HEK293 (cell line): ENCODE results near the gene NSD1.

Experiments
- CTCF ChIA-PET: fragments of 350-600 bp; formaldehyde crosslinking; extraction: SDS; loops from one replicate; lab custom pipeline; 2021; ENCODE audit warnings: antibody characterized with exemption; lab: Yijun Ruan, JAX
- POLR2A ChIA-PET: fragments of 300-600 bp; formaldehyde crosslinking; extraction: SDS; loops from one replicate; lab custom pipeline; 2020; ENCODE audit warnings: antibody characterized with exemption, inconsistent platforms; lab: Yijun Ruan, JAX
- H3K27ac ChIP-seq: fragments of 200-500 bp; sonication (Bioruptor generic); 2 replicates; pipeline ENCODE4 v1.5.1; 2014; ENCODE audit warnings: low read depth, low read length, control low read depth, inconsistent platforms; ENCODE audit errors: extremely low read depth
- H3K36me3 ChIP-seq, 2 experiments: fragments of 200-500 bp in 1 of 2; sonication (Bioruptor generic) in 1 of 2; 1 replicate in 1 of 2; 2 replicates in 1 of 2; pipeline ENCODE4 v1.5.1; 2014 to 2017; ENCODE audit warnings: inconsistent platforms in 2 of 2, low read length in 2 of 2; ENCODE audit not compliant: control insufficient read depth in 2 of 2, insufficient read depth in 1 of 2
- H3K4me1 ChIP-seq: fragments of 200-500 bp; sonication (Bioruptor generic); 2 replicates; pipeline ENCODE4 v1.5.1; 2014; ENCODE audit warnings: mild to moderate bottlenecking, low read length, inconsistent platforms; ENCODE audit not compliant: control insufficient read depth, insufficient read depth
- H3K4me3 ChIP-seq: 2 replicates; pipeline ENCODE4 v1.5.1; 2011; ENCODE audit warnings: low read depth, mild to moderate bottlenecking, control low read depth, low read length, moderate library complexity
- H3K9me3 ChIP-seq: fragments of 200-500 bp; sonication (Bioruptor generic); 2 replicates; pipeline ENCODE4 v1.5.1; 2014; ENCODE audit warnings: low read depth, low read length, inconsistent platforms; ENCODE audit not compliant: control insufficient read depth, insufficient read depth
- BCL11B ChIP-seq: fragments of 450-650 bp; formaldehyde crosslinking; IDR thresholded peaks from 2 replicates; pipeline ENCODE4 v1.5.1; 2016; ENCODE audit warnings: low read depth, missing biosample characterization, missing genetic modification characterization
- KLF9 ChIP-seq: fragments of 450-650 bp; formaldehyde crosslinking; IDR thresholded peaks from 2 replicates; pipeline ENCODE4 v1.5.1; 2016; ENCODE audit warnings: missing biosample characterization, missing genetic modification characterization, low read depth
- SCRT2 ChIP-seq: fragments of 450-650 bp; formaldehyde crosslinking; IDR thresholded peaks from 2 replicates; pipeline ENCODE4 v1.5.1; 2016; ENCODE audit warnings: missing biosample characterization, missing genetic modification characterization
- TCF7L2 ChIP-seq: IDR thresholded peaks from 2 replicates; pipeline ENCODE4 v1.6.1; 2011; ENCODE audit warnings: low read depth, mild to moderate bottlenecking, inconsistent platforms, low read length, moderate library complexity, borderline replicate concordance
- TRIM28 ChIP-seq: IDR thresholded peaks from 2 replicates; pipeline ENCODE4 v1.6.1; 2011; ENCODE audit warnings: low read length, control low read depth, borderline replicate concordance
- ZBTB7A ChIP-seq: fragments of 450-650 bp; formaldehyde crosslinking; IDR thresholded peaks from 2 replicates; pipeline ENCODE4 v1.5.1; 2016; ENCODE audit warnings: low read depth, missing biosample characterization, missing genetic modification characterization
- ZNF10 ChIP-seq: fragments of 450-650 bp; formaldehyde crosslinking; IDR thresholded peaks from 2 replicates; pipeline ENCODE4 v1.5.1; 2017; ENCODE audit warnings: missing biosample characterization, missing genetic modification characterization
- ZNF341 ChIP-seq: fragments of 450-650 bp; formaldehyde crosslinking; IDR thresholded peaks from 2 replicates; pipeline ENCODE4; 2016; ENCODE audit warnings: low read depth, missing biosample characterization, missing genetic modification characterization
- ZNF404 ChIP-seq: fragments of 450-650 bp; formaldehyde crosslinking; IDR thresholded peaks from 2 replicates; pipeline ENCODE4 v1.5.1; 2017; ENCODE audit warnings: missing biosample characterization, missing genetic modification characterization
- ZNF473 ChIP-seq: fragments of 450-650 bp; formaldehyde crosslinking; IDR thresholded peaks from 2 replicates; pipeline ENCODE4 v1.5.1; 2017; ENCODE audit warnings: missing biosample characterization, missing genetic modification characterization
- ZNF529 ChIP-seq: fragments of 450-650 bp; formaldehyde crosslinking; IDR thresholded peaks from 2 replicates; pipeline ENCODE4 v1.5.1; 2017; ENCODE audit warnings: missing genetic modification characterization, missing biosample characterization; ENCODE audit not compliant: insufficient replicate concordance
- ZNF623 ChIP-seq: fragments of 450-650 bp; formaldehyde crosslinking; IDR thresholded peaks from 2 replicates; pipeline ENCODE4 v1.5.1; 2016; ENCODE audit warnings: missing biosample characterization, missing genetic modification characterization
- ZNF701 ChIP-seq: fragments of 450-650 bp; formaldehyde crosslinking; IDR thresholded peaks from 2 replicates; pipeline ENCODE4 v1.5.1; 2016; ENCODE audit warnings: missing biosample characterization, missing genetic modification characterization
- ZNF76 ChIP-seq: fragments of 450-650 bp; formaldehyde crosslinking; IDR thresholded peaks from 2 replicates; pipeline ENCODE4; 2016; ENCODE audit warnings: low read depth, missing biosample characterization, missing genetic modification characterization, borderline replicate concordance
- TF ChIP-seq, protein P1 (sequence below): fragments of 450-650 bp; formaldehyde crosslinking; conservative IDR thresholded peaks from 2 replicates; pipeline ENCODE4 v1.5.1; 2016; ENCODE audit warnings: low read depth, missing biosample characterization, missing genetic modification characterization
- TF ChIP-seq, protein P2 (sequence below): fragments of 450-650 bp; formaldehyde crosslinking; IDR thresholded peaks from 2 replicates; pipeline ENCODE4 v1.5.1; 2016; ENCODE audit warnings: missing biosample characterization, missing genetic modification characterization
- TF ChIP-seq, protein P3 (sequence below): fragments of 450-650 bp; formaldehyde crosslinking; IDR thresholded peaks from 2 replicates; pipeline ENCODE4 v1.5.1; 2016; ENCODE audit warnings: missing biosample characterization, missing genetic modification characterization
- TF ChIP-seq, protein P4 (sequence below): fragments of 450-650 bp; formaldehyde crosslinking; IDR thresholded peaks from 2 replicates; pipeline ENCODE4 v1.5.1; 2016; ENCODE audit warnings: missing biosample characterization, missing genetic modification characterization
- TF ChIP-seq, protein P5 (sequence below): fragments of 450-650 bp; formaldehyde crosslinking; IDR thresholded peaks from 2 replicates; pipeline ENCODE4 v1.5.1; 2016; ENCODE audit warnings: missing biosample characterization, missing genetic modification characterization
- TF ChIP-seq, protein P6 (sequence below): fragments of 450-650 bp; formaldehyde crosslinking; IDR thresholded peaks from 2 replicates; pipeline ENCODE4 v1.5.0; 2017; ENCODE audit warnings: missing biosample characterization, missing genetic modification characterization, borderline replicate concordance
- TF ChIP-seq, protein P7 (sequence below): fragments of 450-650 bp; formaldehyde crosslinking; IDR thresholded peaks from 2 replicates; pipeline ENCODE4 v1.5.1; 2016; ENCODE audit warnings: missing biosample characterization, missing genetic modification characterization

Gene NSD1

DNA sequence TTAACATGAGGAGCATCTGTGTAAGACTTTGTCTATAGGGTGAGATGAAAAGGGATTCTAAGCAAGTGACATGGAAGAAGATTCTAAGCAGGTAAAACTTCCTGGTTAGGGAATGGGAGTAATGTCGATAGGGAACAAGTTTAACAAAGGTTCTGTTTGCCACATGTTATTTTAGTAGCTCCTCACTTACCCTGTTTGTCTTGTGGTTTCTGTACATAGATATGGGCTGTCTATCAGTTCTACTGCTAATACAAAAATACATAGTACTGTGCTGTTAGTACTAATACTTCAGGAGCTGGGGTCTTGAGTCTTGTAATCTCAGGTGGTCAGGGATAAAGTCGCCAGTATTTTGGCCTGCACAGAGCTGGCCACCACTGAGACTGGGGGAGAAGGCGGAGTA is 137.1 kb downstream of the NSD1 start (continued):
- TF ChIP-seq, protein P1, sequence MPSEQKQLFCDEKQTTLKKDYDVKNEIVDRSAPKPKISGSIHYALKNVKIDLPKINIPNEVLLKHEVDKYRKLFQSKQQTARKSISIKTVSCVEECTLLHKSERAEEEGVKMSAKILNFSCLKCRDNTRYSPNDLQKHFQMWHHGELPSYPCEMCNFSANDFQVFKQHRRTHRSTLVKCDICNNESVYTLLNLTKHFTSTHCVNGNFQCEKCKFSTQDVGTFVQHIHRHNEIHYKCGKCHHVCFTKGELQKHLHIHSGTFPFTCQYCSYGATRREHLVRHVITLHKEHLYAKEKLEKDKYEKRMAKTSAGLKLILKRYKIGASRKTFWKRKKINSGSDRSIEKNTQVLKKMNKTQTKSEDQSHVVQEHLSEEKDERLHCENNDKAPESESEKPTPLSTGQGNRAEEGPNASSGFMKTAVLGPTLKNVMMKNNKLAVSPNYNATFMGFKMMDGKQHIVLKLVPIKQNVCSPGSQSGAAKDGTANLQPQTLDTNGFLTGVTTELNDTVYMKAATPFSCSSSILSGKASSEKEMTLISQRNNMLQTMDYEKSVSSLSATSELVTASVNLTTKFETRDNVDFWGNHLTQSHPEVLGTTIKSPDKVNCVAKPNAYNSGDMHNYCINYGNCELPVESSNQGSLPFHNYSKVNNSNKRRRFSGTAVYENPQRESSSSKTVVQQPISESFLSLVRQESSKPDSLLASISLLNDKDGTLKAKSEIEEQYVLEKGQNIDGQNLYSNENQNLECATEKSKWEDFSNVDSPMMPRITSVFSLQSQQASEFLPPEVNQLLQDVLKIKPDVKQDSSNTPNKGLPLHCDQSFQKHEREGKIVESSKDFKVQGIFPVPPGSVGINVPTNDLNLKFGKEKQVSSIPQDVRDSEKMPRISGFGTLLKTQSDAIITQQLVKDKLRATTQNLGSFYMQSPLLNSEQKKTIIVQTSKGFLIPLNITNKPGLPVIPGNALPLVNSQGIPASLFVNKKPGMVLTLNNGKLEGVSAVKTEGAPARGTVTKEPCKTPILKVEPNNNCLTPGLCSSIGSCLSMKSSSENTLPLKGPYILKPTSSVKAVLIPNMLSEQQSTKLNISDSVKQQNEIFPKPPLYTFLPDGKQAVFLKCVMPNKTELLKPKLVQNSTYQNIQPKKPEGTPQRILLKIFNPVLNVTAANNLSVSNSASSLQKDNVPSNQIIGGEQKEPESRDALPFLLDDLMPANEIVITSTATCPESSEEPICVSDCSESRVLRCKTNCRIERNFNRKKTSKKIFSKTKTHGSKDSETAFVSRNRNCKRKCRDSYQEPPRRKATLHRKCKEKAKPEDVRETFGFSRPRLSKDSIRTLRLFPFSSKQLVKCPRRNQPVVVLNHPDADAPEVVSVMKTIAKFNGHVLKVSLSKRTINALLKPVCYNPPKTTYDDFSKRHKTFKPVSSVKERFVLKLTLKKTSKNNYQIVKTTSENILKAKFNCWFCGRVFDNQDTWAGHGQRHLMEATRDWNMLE (tag by site-specific recombination), result no peak
- TF ChIP-seq ZNF529 (tag by site-specific recombination) (no peak), TRIM28 (no peak), ZNF404 (no peak), ZNF623 (no peak), ZNF76 (no peak)
- TF ChIP-seq, protein P2, sequence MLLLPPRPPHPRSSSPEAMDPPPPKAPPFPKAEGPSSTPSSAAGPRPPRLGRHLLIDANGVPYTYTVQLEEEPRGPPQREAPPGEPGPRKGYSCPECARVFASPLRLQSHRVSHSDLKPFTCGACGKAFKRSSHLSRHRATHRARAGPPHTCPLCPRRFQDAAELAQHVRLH (tag by site-specific recombination), result no peak

DNA sequence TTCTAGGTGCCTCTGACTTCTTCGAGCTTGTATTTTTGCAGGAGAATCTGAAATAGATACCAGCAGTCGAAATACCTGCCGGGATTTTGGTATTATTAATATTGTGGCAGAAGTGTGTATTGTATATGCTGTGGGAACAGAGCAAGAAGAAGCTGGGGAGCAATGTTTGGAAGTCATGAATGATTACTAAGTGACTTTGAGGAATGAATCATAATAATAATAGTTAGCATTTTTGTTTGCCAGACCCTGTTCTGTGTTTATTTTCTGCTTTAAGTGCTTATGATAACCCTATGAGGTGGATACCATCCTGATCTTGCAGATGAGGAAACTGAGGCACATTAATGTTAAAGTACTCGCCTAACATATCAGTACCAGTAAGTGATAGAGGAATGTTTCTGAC is 137.5 kb downstream of the NSD1 start:
- POLR2A ChIA-PET, result no interaction called here
- CTCF ChIA-PET, result interaction anchor here (0.6 to 1.1 kb wide), 3 partner anchors 136 to 599 kb away, joined by 3 read pairs; no protein-coding TSS in a partner anchor
- Histone ChIP-seq H3K9me3 (no peaks in the 10 kb centered on the region), H3K36me3 (peaks cover 55 to 91% of the 10 kb centered on the region in 2 experiments), H3K27ac (no peak overlapping the region), H3K4me1 (no peaks in the 10 kb centered on the region), H3K4me3 (no peak overlapping the region)
- no peak for TF ChIP-seq ZNF701 (tag by site-specific recombination)
- no peak for TF ChIP-seq TCF7L2
- TF ChIP-seq, protein P3, sequence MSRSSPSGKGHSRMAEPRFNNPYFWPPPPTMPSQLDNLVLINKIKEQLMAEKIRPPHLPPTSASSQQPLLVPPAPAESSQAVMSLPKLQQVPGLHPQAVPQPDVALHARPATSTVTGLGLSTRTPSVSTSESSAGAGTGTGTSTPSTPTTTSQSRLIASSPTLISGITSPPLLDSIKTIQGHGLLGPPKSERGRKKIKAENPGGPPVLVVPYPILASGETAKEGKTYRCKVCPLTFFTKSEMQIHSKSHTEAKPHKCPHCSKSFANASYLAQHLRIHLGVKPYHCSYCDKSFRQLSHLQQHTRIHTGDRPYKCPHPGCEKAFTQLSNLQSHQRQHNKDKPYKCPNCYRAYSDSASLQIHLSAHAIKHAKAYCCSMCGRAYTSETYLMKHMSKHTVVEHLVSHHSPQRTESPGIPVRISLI (tag by site-specific recombination), result no peak
- TF ChIP-seq ZNF341 (tag by site-specific recombination), result no peak
- TF ChIP-seq, protein P4, sequence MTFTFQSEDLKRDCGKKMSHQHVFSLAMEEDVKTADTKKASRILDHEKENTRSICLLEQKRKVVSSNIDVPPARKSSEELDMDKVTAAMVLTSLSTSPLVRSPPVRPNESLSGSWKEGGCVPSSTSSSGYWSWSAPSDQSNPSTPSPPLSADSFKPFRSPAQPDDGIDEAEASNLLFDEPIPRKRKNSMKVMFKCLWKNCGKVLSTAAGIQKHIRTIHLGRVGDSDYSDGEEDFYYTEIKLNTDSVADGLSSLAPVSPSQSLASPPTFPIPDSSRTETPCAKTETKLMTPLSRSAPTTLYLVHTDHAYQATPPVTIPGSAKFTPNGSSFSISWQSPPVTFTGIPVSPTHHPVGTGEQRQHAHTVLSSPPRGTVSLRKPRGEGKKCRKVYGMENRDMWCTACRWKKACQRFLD (tag by site-specific recombination), result no peak
- no peak for TF ChIP-seq ZNF529 (tag by site-specific recombination)
- no peak for TF ChIP-seq ZBTB7A (tag by site-specific recombination)
- TF ChIP-seq, protein P5, sequence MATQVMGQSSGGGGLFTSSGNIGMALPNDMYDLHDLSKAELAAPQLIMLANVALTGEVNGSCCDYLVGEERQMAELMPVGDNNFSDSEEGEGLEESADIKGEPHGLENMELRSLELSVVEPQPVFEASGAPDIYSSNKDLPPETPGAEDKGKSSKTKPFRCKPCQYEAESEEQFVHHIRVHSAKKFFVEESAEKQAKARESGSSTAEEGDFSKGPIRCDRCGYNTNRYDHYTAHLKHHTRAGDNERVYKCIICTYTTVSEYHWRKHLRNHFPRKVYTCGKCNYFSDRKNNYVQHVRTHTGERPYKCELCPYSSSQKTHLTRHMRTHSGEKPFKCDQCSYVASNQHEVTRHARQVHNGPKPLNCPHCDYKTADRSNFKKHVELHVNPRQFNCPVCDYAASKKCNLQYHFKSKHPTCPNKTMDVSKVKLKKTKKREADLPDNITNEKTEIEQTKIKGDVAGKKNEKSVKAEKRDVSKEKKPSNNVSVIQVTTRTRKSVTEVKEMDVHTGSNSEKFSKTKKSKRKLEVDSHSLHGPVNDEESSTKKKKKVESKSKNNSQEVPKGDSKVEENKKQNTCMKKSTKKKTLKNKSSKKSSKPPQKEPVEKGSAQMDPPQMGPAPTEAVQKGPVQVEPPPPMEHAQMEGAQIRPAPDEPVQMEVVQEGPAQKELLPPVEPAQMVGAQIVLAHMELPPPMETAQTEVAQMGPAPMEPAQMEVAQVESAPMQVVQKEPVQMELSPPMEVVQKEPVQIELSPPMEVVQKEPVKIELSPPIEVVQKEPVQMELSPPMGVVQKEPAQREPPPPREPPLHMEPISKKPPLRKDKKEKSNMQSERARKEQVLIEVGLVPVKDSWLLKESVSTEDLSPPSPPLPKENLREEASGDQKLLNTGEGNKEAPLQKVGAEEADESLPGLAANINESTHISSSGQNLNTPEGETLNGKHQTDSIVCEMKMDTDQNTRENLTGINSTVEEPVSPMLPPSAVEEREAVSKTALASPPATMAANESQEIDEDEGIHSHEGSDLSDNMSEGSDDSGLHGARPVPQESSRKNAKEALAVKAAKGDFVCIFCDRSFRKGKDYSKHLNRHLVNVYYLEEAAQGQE (tag by site-specific recombination), result no peak
- TF ChIP-seq, protein P6, sequence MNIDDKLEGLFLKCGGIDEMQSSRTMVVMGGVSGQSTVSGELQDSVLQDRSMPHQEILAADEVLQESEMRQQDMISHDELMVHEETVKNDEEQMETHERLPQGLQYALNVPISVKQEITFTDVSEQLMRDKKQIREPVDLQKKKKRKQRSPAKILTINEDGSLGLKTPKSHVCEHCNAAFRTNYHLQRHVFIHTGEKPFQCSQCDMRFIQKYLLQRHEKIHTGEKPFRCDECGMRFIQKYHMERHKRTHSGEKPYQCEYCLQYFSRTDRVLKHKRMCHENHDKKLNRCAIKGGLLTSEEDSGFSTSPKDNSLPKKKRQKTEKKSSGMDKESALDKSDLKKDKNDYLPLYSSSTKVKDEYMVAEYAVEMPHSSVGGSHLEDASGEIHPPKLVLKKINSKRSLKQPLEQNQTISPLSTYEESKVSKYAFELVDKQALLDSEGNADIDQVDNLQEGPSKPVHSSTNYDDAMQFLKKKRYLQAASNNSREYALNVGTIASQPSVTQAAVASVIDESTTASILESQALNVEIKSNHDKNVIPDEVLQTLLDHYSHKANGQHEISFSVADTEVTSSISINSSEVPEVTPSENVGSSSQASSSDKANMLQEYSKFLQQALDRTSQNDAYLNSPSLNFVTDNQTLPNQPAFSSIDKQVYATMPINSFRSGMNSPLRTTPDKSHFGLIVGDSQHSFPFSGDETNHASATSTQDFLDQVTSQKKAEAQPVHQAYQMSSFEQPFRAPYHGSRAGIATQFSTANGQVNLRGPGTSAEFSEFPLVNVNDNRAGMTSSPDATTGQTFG (tag by site-specific recombination), result no peak
- TF ChIP-seq, protein P7, sequence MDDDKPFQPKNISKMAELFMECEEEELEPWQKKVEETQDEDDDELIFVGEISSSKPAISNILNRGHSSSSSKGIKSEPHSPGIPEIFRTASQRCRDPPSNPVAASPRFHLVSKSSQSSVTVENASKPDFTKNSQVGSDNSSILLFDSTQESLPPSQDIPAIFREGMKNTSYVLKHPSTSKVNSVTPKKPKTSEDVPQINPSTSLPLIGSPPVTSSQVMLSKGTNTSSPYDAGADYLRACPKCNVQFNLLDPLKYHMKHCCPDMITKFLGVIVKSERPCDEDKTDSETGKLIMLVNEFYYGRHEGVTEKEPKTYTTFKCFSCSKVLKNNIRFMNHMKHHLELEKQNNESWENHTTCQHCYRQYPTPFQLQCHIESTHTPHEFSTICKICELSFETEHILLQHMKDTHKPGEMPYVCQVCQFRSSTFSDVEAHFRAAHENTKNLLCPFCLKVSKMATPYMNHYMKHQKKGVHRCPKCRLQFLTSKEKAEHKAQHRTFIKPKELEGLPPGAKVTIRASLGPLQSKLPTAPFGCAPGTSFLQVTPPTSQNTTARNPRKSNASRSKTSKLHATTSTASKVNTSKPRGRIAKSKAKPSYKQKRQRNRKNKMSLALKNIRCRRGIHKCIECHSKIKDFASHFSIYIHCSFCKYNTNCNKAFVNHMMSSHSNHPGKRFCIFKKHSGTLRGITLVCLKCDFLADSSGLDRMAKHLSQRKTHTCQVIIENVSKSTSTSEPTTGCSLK (tag by site-specific recombination), result no peak
- no peak for TF ChIP-seq ZNF473 (tag by site-specific recombination)
- no peak for TF ChIP-seq SCRT2 (tag by site-specific recombination)
- TF ChIP-seq KLF9 (tag by site-specific recombination), result no peak
- TF ChIP-seq ZNF10 (tag by site-specific recombination), result no peak
- TF ChIP-seq BCL11B, result no peak
